Measurements from ENCODE around the gene ALKBH4.
"Not testable (repeated sequence)": the region's sequence is repeated elsewhere in the genome, so short reads cannot be mapped to it uniquely, and the experiment has no call there.

The ALKBH4 gene

GRCh38 chr7:102464577-102465280, at the start of gene ALKBH4, which contains the start of gene LRWD1:
Gene ALKBH4, minus strand, starts transcription at chr7:102464863. Its CDS starts 27 bp downstream, at chr7:102464836.
Gene LRWD1, plus strand, starts transcription at chr7:102464984. Its CDS starts 97 bp downstream, at chr7:102465081.
- DNase-seq: peak; percentile 77 to 79

GRCh38 chr7:102512642-102513221, 48.1 kb upstream of the ALKBH4 start:
- not testable (repeated sequence) for DNase-seq

- DNase-seq: not testable (repeated sequence)
These were observed 47.3 kb upstream of the ALKBH4 start for GRCh38 chr7:102511860-102512522.

GRCh38 chr7:102510575-102510974, 45.9 kb upstream of the ALKBH4 start:
- not testable (repeated sequence) for DNase-seq

GRCh38 chr7:102507410-102508088, 42.9 kb upstream of the ALKBH4 start:
- not testable (repeated sequence) for DNase-seq

- DNase-seq: not testable (repeated sequence)
These were observed 40.9 kb upstream of the ALKBH4 start for GRCh38 chr7:102505298-102506185.

GRCh38 chr7:102503141-102503540, 38.5 kb upstream of the ALKBH4 start:
- not testable (repeated sequence) for DNase-seq

GRCh38 chr7:102498321-102498720, 33.7 kb upstream of the ALKBH4 start:
- not testable (repeated sequence) for DNase-seq

GRCh38 chr7:102497308-102497707, 32.6 kb upstream of the ALKBH4 start:
- not testable (repeated sequence) for DNase-seq

- not testable (repeated sequence) for DNase-seq
These were observed 32.2 kb upstream of the ALKBH4 start for GRCh38 chr7:102496861-102497260.

GRCh38 chr7:102494473-102495149, 29.9 kb upstream of the ALKBH4 start:
- DNase-seq: not testable (repeated sequence)

GRCh38 chr7:102494026-102494425, 29.4 kb upstream of the ALKBH4 start:
- DNase-seq: not testable (repeated sequence)

- DNase-seq: not testable (repeated sequence)
These were observed 28.7 kb upstream of the ALKBH4 start for GRCh38 chr7:102493220-102493935.

GRCh38 chr7:102490529-102491075, 25.9 kb upstream of the ALKBH4 start:
- not testable (repeated sequence) for DNase-seq

- not testable (repeated sequence) for DNase-seq
These were observed 19.7 kb upstream of the ALKBH4 start for GRCh38 chr7:102484317-102484716.

- not testable (repeated sequence) for DNase-seq
These were observed 17.3 kb upstream of the ALKBH4 start for GRCh38 chr7:102481962-102482361.

GRCh38 chr7:102479982-102480637, 15.4 kb upstream of the ALKBH4 start:
- DNase-seq: not testable (repeated sequence)

- not testable (repeated sequence) for DNase-seq
These were observed 14.5 kb upstream of the ALKBH4 start for GRCh38 chr7:102479209-102479584.

GRCh38 chr7:102478314-102479208, 13.9 kb upstream of the ALKBH4 start, which contains the start of gene POLR2J:
Gene POLR2J, minus strand, starts transcription at chr7:102478922. Its CDS starts 62 bp downstream, at chr7:102478860.
- DNase-seq: not testable (repeated sequence)
